ENCODE data around the gene CDC42EP3.

Gene CDC42EP3

DNA sequence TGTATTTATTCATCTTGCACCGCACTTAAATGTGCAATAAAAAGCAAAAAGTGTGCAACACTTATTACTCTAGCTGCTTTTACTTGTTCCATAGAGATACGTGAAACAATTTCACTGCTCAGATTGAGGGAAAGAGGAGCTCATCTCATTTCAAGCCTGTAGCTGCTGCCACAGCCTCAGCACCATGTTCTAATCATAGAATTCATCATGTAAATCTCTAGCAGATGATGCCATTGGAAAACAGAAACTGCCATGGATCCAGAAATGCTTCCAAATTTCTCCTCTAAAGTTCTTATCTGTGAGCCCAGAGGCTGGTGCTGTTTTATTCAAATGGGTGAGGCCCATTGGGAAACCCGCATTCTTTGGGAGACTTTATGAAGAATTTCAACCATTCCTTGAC, 2.0 kb downstream of the CDC42EP3 start:
- no peak for DNase-seq (ENCODE audit: extremely low spot score)
- ChIA-PET POLR2A (interaction anchor here (0.8 kb wide), 1 partner anchor 12 kb away, joined by 4 read pairs; no protein-coding TSS in a partner anchor), CTCF (interaction anchor here (0.9 to 2.2 kb wide), 7 partner anchors 12 to 604 kb away, joined by 3 to 6 read pairs (median 4); no protein-coding TSS in a partner anchor)
- TF ChIP-seq, protein P1, sequence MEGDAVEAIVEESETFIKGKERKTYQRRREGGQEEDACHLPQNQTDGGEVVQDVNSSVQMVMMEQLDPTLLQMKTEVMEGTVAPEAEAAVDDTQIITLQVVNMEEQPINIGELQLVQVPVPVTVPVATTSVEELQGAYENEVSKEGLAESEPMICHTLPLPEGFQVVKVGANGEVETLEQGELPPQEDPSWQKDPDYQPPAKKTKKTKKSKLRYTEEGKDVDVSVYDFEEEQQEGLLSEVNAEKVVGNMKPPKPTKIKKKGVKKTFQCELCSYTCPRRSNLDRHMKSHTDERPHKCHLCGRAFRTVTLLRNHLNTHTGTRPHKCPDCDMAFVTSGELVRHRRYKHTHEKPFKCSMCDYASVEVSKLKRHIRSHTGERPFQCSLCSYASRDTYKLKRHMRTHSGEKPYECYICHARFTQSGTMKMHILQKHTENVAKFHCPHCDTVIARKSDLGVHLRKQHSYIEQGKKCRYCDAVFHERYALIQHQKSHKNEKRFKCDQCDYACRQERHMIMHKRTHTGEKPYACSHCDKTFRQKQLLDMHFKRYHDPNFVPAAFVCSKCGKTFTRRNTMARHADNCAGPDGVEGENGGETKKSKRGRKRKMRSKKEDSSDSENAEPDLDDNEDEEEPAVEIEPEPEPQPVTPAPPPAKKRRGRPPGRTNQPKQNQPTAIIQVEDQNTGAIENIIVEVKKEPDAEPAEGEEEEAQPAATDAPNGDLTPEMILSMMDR (IDR thresholded peaks at IDR 0.05; ENCODE audit: control extremely low read depth, extremely low read depth, low read depth, missing control alignments) = no peak

DNA sequence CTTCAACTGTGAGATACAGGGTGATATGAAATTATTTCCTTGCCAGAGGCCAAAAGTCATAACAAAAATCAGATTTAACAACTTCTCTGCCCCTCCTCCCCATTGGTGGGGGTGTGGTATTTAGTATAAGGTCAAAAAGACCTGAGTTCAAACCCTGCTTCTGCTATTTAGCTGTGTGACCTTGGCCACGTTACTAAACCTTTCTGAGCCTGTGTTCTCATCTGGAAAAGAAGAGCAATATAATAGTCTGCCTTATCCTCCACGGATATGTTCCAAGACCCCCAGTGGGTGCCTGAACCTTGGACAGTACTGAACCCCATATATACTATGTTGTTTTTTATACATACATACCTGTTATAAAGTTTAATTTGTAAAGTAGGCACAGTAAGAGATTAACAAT, 3.7 kb downstream of the CDC42EP3 start:
- ChIA-PET CTCF (interaction anchor here (0.6 to 3.0 kb wide), 5 partner anchors 11 to 254 kb away, joined by 3 to 14 read pairs (median 6); no protein-coding TSS in a partner anchor), POLR2A (interaction anchor here (0.6 kb wide), 1 partner anchor 221 kb away, joined by 7 read pairs; no protein-coding TSS in a partner anchor)
- DNase-seq (ENCODE audit: extremely low spot score) = no peak
- TF ChIP-seq, protein P1 (IDR thresholded peaks at IDR 0.05; ENCODE audit: control extremely low read depth, extremely low read depth, low read depth, missing control alignments) = no peak

DNA sequence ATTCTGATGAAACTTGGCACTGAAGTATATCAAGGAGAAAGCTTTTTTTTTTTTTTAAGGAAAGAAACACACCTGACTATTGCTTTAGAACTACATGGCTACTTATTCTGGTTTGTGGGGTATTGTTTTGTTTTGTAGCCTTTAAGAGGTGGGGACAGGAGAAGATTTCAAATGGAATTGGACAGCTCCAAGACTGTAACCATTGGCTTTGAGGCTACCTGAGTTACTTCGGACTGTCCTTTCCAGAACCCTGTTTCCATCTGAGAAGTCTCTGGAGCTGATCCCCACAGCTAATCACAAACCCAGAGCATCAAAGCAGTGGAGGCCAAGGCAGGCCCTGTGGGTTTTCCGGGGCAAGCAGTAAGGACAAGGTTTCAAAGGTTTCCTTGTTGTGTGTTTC, 4.7 kb downstream of the CDC42EP3 start:
- TF ChIP-seq, protein P1 (IDR thresholded peaks at IDR 0.05; ENCODE audit: control extremely low read depth, extremely low read depth, low read depth, missing control alignments) = no peak
- no peak for DNase-seq (ENCODE audit: extremely low spot score)
- ChIA-PET POLR2A (interaction anchor here (0.6 kb wide), 1 partner anchor 231 kb away, joined by 3 read pairs; no protein-coding TSS in a partner anchor), CTCF (interaction anchor here (1.3 to 3.0 kb wide), 6 partner anchors 10 to 276 kb away, joined by 3 to 18 read pairs (median 8); no protein-coding TSS in a partner anchor)

DNA sequence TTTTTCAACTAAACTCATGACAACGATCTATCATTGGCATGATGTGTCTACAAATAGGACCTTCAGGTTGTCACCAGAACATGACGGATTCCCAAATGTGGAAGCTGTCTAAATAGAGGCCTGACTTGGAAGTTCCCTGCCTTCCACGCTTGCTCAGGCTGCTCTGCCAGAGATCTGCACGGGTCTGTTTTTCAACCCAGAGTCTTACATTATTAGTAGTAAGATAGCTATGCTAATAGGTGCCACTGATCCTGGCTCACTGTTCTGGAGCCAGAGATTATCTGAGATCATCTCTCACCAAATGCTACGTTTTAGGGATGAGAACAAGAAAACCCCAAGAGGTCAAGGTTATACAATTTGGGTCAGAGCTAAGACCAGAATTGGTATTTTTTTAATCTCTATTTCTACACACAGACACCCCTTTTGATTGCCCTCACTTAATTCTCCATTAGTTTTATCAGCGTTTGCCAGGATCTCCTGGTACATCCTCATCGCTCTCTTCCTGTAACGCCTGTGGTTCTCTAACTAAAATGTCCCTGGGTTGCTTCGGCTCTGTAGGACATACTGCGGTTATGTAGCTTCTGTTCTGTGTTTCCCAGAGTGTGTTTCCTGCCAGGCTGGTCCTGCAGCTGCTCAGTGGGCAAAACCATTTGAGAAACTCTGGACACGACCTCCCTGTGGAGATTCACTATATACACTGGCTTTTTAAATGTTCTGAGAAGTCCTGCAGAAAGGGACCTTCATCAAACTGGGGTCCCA, 5.7 kb downstream of the CDC42EP3 start:
- TF ChIP-seq, protein P1 (IDR thresholded peaks at IDR 0.05; ENCODE audit: control extremely low read depth, extremely low read depth, low read depth, missing control alignments) = no peak
- DNase-seq (ENCODE audit: extremely low spot score) = no peak
- POLR2A ChIA-PET = interaction anchor here (0.6 to 1.1 kb wide), 2 partner anchors 11 to 230 kb away, joined by 3 to 5 read pairs; no protein-coding TSS in a partner anchor
- CTCF ChIA-PET = interaction anchor here (0.7 to 3.0 kb wide), 7 partner anchors 9 to 275 kb away, joined by 3 to 18 read pairs (median 4); no protein-coding TSS in a partner anchor

DNA sequence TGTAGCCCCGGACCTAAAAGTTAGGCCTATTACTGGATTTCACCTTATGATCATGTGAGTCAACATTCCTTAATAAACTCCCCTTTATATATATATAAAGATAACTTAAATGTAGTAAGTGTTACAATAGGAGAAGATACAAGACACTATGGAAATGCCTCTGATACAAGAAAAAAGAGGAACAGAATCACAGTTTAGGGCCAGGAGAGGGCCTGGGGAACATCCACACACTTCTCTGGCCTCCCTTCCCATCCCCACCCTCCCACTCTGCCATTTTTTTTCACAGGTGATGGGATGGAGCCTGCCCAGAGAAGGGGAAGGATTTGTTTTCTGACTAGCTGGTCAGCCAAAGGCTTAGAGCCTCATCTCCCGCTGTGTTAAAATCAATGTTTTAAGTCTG, 6.4 kb downstream of the CDC42EP3 start:
- TF ChIP-seq, protein P1 (IDR thresholded peaks at IDR 0.05; ENCODE audit: control extremely low read depth, extremely low read depth, low read depth, missing control alignments) = no peak
- ChIA-PET POLR2A (interaction anchor here (1.1 kb wide), 1 partner anchor 10 kb away, joined by 5 read pairs; no protein-coding TSS in a partner anchor), CTCF (interaction anchor here (0.9 to 3.0 kb wide), 4 partner anchors 8 to 250 kb away, joined by 3 to 18 read pairs (median 9); no protein-coding TSS in a partner anchor)

DNA sequence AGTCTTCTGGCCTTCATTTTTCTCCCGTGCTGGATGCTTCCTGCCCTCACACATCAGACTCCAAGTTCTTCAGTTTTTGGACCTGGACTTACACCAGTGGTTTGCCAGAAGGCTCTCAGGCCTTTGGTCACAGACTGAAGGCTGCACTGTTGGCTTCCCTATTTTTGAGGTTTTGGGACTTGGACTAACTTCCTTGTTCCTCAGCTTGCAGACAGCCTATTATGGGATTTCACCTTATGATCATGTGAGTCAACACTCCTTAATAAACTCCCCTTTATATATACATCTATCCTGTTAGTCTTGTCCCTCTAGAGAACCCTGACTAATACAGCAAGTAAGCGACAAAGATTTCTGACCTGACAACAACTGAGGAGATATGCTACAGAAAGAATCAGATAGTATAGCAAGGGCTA, 7.2 kb downstream of the CDC42EP3 start:
- TF ChIP-seq, protein P1 (IDR thresholded peaks at IDR 0.05; ENCODE audit: control extremely low read depth, extremely low read depth, low read depth, missing control alignments) = no peak
- POLR2A ChIA-PET = no interaction called here
- DNase-seq (ENCODE audit: extremely low spot score) = no peak
- CTCF ChIA-PET = no interaction called here

More for the DNA sequence above, 6.4 kb downstream of the CDC42EP3 start:
- DNase-seq (ENCODE audit: extremely low spot score) = no peak

All from GM10248 (cell line).